Mucosa of descending colon (tissue), 3 donors: ENCODE results near the gene KIF16B. TPM values are rescaled to one million over a fixed set of nuclear protein-coding genes. Genes with fewer than 3 reads are reported as not detected.

Source experiments
- ATAC-seq: fragments of 200-7000 bp; cut with Tn5 transposase; one replicate; pipeline ENCODE4 v1.9.1; 2020; ENCODE audit warnings: mild to moderate bottlenecking, moderate library complexity
- DNase-seq, 3 donors: peaks; one replicate each; pipeline ENCODE4 v3.0.0-alpha.2; 2020
- H3K36me3 ChIP-seq: fragments of 200-600 bp; one replicate; pipeline ENCODE4 v1.8.0; 2021; ENCODE audit warnings: low read depth, mild to moderate bottlenecking
- H3K4me1 ChIP-seq: fragments of 200-600 bp; one replicate; pipeline ENCODE4 v1.8.0; 2021; ENCODE audit warnings: low read depth, mild to moderate bottlenecking
- H3K4me3 ChIP-seq: fragments of 200-600 bp; one replicate; pipeline ENCODE4 v1.8.0; 2021; ENCODE audit warnings: mild to moderate bottlenecking
- H3K9me3 ChIP-seq: fragments of 200-600 bp; one replicate; pipeline ENCODE4 v1.8.0; 2021; ENCODE audit warnings: mild to moderate bottlenecking
- intact Hi-C, 2 donors: fragments of 100-400 bp; cut with DNase I in 1 of 2; cut with micrococcal nuclease in 1 of 2; formaldehyde crosslinking; loops; one replicate each; pipeline versions ENCODE4 v1.11.0 to v1.11.1; 2022; cut with DNase I, micrococcal nuclease
- total RNA-seq, 3 donors: library from RNA; stranded (reverse); fragmentation: NEBNext Ultra II Directional in 2 of 3; extraction: Animal tissue kit (Norgen Biotek cat#: 25700) in 2 of 3; gene quantifications; one replicate each; pipeline versions ENCODE4 v1.2.1 to v1.2.4, GENCODE V29; 2021 to 2023
- TF ChIP-seq, protein P1 (sequence below): fragments of 200-600 bp; IDR thresholded peaks from one replicate; pipeline ENCODE4 v1.8.0; 2022; ENCODE audit warnings: antibody characterized with exemption, mild to moderate bottlenecking
- donor health status: DM: no; HTN: no; CAD: no; lungs with moderate emphysema.
- donor health status: DM: no; HTN: no; CAD: no.
- donor health status: DM: no; HTN: yes; CAD: no.

KIF16B gene
- total RNA-seq, 3 donors from 2014 or later, result 48.5 to 81.7 (median 65.1) TPM

GRCh38 chr20:16246870-16247269 lies 326.4 kb downstream of the KIF16B start:
- Histone ChIP-seq H3K36me3 (no peaks in the 10 kb centered on the region), H3K4me1 (no peaks in the 10 kb centered on the region), H3K9me3 (no peaks in the 10 kb centered on the region), H3K4me3 (no peak overlapping the region)
- ATAC-seq (no peak), DNase-seq (no peak)
- TF ChIP-seq, protein P1, sequence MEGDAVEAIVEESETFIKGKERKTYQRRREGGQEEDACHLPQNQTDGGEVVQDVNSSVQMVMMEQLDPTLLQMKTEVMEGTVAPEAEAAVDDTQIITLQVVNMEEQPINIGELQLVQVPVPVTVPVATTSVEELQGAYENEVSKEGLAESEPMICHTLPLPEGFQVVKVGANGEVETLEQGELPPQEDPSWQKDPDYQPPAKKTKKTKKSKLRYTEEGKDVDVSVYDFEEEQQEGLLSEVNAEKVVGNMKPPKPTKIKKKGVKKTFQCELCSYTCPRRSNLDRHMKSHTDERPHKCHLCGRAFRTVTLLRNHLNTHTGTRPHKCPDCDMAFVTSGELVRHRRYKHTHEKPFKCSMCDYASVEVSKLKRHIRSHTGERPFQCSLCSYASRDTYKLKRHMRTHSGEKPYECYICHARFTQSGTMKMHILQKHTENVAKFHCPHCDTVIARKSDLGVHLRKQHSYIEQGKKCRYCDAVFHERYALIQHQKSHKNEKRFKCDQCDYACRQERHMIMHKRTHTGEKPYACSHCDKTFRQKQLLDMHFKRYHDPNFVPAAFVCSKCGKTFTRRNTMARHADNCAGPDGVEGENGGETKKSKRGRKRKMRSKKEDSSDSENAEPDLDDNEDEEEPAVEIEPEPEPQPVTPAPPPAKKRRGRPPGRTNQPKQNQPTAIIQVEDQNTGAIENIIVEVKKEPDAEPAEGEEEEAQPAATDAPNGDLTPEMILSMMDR, result no peak
- intact Hi-C loops, result no loop called here

- Histone ChIP-seq H3K4me1 (no peaks in the 10 kb centered on the region), H3K9me3 (no peaks in the 10 kb centered on the region), H3K36me3 (no peaks in the 10 kb centered on the region), H3K4me3 (no peak overlapping the region)
- intact Hi-C loops, result no loop called here
- no peak for DNase-seq
- no peak for ATAC-seq
- TF ChIP-seq, protein P1, result no peak
These were observed 327.0 kb downstream of the KIF16B start for GRCh38 chr20:16246291-16246690.

- TF ChIP-seq, protein P1, result no peak
- no peaks in the 10 kb centered on the region for H3K4me1 ChIP-seq
- H3K9me3 ChIP-seq, result no peaks in the 10 kb centered on the region
- no peak for DNase-seq
- no peak for ATAC-seq
- intact Hi-C loops, result no loop called here
- H3K4me3 ChIP-seq, result no peak overlapping the region
- H3K36me3 ChIP-seq, result no peaks in the 10 kb centered on the region
These were observed 327.4 kb downstream of the KIF16B start for GRCh38 chr20:16245879-16246278.

DNA sequence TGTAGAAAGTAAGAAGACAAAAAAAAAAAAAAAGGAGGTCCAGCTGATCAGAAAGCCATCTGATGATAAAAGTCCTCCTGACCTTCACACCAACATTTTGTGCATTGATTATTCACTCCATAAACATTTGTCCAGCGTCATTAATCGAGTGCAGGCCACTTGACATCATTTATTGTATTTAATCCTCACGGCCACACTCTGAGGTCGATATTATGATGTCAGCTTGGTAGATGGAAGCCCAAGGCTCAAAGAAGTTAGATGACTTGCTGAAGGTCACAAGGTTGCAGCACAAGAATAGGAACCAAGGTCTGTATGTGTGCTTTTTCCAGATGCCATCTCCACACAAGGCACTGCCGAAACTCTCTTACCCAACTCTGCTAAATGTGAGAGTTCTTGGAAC lies 328.4 kb downstream of the KIF16B start:
- Histone ChIP-seq H3K9me3 (no peaks in the 10 kb centered on the region), H3K36me3 (no peaks in the 10 kb centered on the region), H3K4me3 (no peak overlapping the region), H3K4me1 (no peaks in the 10 kb centered on the region)
- no peak for ATAC-seq
- DNase-seq, result no peak
- intact Hi-C loops, result no loop called here
- TF ChIP-seq, protein P1, result no peak

DNA sequence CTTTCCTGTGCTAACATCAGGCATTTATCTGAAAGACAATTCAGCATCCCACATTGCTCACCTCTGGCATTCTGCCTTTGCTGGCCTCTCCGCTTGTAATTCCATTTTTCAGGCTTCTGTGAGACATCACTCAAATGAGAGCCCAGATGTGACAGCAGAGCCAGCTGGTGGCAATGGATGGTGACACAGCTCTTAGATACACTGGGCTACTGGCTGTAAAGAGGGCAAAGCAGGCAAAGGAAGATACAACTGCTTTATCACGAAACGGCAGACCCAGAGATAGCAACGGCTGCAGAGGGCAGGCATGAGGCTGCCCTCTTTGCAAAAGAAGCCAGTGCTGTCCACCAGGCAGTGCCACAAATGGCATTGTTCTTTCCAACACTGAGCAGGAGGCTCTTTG lies 329.8 kb downstream of the KIF16B start:
- DNase-seq (no peak), ATAC-seq (no peak)
- no peaks in the 10 kb centered on the region for H3K4me1 ChIP-seq
- no peaks in the 10 kb centered on the region for H3K36me3 ChIP-seq
- TF ChIP-seq, protein P1, result no peak
- no peaks in the 10 kb centered on the region for H3K9me3 ChIP-seq
- H3K4me3 ChIP-seq, result no peak overlapping the region
- intact Hi-C loops, result no loop called here

DNA sequence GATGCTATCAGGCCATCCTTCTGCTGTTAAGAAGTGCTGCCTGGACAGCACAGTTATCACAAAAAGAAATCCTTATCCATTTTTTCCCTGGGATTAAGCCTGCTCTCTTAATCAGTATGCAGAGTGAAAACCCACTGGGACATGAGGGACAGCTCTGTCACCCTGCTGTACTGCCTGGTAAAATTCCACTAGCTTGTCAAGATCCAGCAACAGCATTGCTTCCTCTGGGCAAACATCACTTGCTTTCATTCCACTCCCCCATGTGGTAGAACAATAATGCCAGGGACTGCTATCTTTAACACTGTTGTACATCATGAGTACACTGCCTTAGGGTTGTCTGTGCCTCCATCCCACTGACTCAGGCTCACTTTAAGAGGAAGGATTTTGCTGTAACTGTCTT lies 331.3 kb downstream of the KIF16B start:
- no peaks in the 10 kb centered on the region for H3K4me1 ChIP-seq
- intact Hi-C loops, result no loop called here
- no peak for DNase-seq
- H3K4me3 ChIP-seq, result no peak overlapping the region
- no peaks in the 10 kb centered on the region for H3K36me3 ChIP-seq
- H3K9me3 ChIP-seq, result peaks cover 6% of the 10 kb centered on the region
- ATAC-seq, result no peak
- TF ChIP-seq, protein P1, result no peak
